Neuronal stem cell (in vitro differentiated cells): ENCODE data around the gene MLST8.

Experiments
- DNase-seq: peaks from one replicate; pipeline ENCODE4 v3.0.0-alpha.2; 2013; ENCODE audit warnings: low spot score
- H2AFZ ChIP-seq: one replicate; pipeline ENCODE4 v1.6.1; 2013; ENCODE audit warnings: mild to moderate bottlenecking, low read length, inconsistent platforms
- H2AK5ac ChIP-seq: 2 replicates; pipeline ENCODE4 v1.6.1; 2013; ENCODE audit warnings: low read depth, mild to moderate bottlenecking, inconsistent platforms, low read length, moderate library complexity, mixed read lengths
- H2BK120ac ChIP-seq: 2 replicates; pipeline ENCODE4 v1.6.1; 2013; ENCODE audit warnings: low read depth, mild to moderate bottlenecking, inconsistent platforms, low read length, moderate library complexity, mixed read lengths
- H2BK12ac ChIP-seq: one replicate; pipeline ENCODE4 v1.6.1; 2013; ENCODE audit warnings: low read length, inconsistent platforms
- H2BK15ac ChIP-seq: 2 replicates; pipeline ENCODE4 v1.6.1; 2013; ENCODE audit warnings: mild to moderate bottlenecking, low read length, inconsistent platforms, mixed read lengths
- H2BK5ac ChIP-seq: one replicate; pipeline ENCODE4 v1.6.1; 2013; ENCODE audit warnings: inconsistent platforms, mild to moderate bottlenecking, low read length, moderate library complexity
- H3K14ac ChIP-seq: one replicate; pipeline ENCODE4 v1.6.1; 2013; ENCODE audit warnings: low read length, inconsistent platforms
- H3K18ac ChIP-seq: 2 replicates; pipeline ENCODE4 v1.6.1; 2013; ENCODE audit warnings: low read length, inconsistent platforms
- H3K23ac ChIP-seq: 2 replicates; pipeline ENCODE4 v1.6.1; 2013; ENCODE audit warnings: low read depth, mild to moderate bottlenecking, mixed read lengths, low read length, inconsistent platforms; ENCODE audit not compliant: poor library complexity
- H3K27ac ChIP-seq: replicated peaks from 3 replicates; pipeline ENCODE4 v1.5.1; 2013; ENCODE audit warnings: low read length, inconsistent platforms
- H3K27me3 ChIP-seq, 3 experiments: 2 replicates each; pipeline ENCODE4 v1.6.1; 2013; ENCODE audit warnings: low read length in 3 of 3, mild to moderate bottlenecking in 2 of 3, inconsistent platforms in 1 of 3, low read depth in 1 of 3, mixed read lengths in 1 of 3, moderate library complexity in 1 of 3; ENCODE audit not compliant: control insufficient read depth in 3 of 3, insufficient read depth in 3 of 3
- H3K36me3 ChIP-seq, 2 donors: replicated peaks in 1 of 2; 2 replicates each; pipeline ENCODE4 v1.6.1; 2013; ENCODE audit warnings: low read length in 2 of 2; ENCODE audit not compliant: control insufficient read depth in 2 of 2, insufficient read depth in 2 of 2
- H3K4ac ChIP-seq: 2 replicates; pipeline ENCODE4 v1.6.1; 2013; ENCODE audit warnings: inconsistent platforms, mild to moderate bottlenecking, low read length, moderate library complexity
- H3K4me1 ChIP-seq, 2 donors: 1 replicate in 1 of 2; 2 replicates in 1 of 2; pipeline ENCODE4 v1.6.1; 2013; ENCODE audit warnings: low read length in 2 of 2, low read depth in 1 of 2; ENCODE audit not compliant: control insufficient read depth in 2 of 2, insufficient read depth in 1 of 2
- H3K4me2 ChIP-seq: one replicate; pipeline ENCODE4 v1.6.1; 2013; ENCODE audit warnings: mild to moderate bottlenecking, low read length, inconsistent platforms; ENCODE audit not compliant: insufficient read depth, poor library complexity, severe bottlenecking
- H3K4me3 ChIP-seq, 2 donors: 2 replicates each; pipeline ENCODE4 v1.5.1; 2013; ENCODE audit warnings: low read length in 2 of 2, mild to moderate bottlenecking in 2 of 2, inconsistent platforms in 1 of 2, moderate library complexity in 1 of 2
- H3K79me1 ChIP-seq: one replicate; pipeline ENCODE4 v1.6.1; 2013; ENCODE audit warnings: low read depth, mild to moderate bottlenecking, inconsistent platforms, low read length, moderate library complexity
- H3K9ac ChIP-seq: one replicate; pipeline ENCODE4 v1.6.1; 2013; ENCODE audit warnings: mild to moderate bottlenecking, low read depth, low read length, inconsistent platforms; ENCODE audit not compliant: poor library complexity
- H3K9me3 ChIP-seq, 2 donors: replicated peaks in 1 of 2; 2 replicates each; pipeline versions ENCODE3 to v1.6.1; 2013; ENCODE audit warnings: low read length in 2 of 2, mild to moderate bottlenecking in 2 of 2, inconsistent platforms in 1 of 2, low read depth in 1 of 2, mixed read lengths in 1 of 2, moderate library complexity in 1 of 2; ENCODE audit not compliant: control insufficient read depth in 2 of 2, insufficient read depth in 1 of 2
- H4K8ac ChIP-seq: one replicate; pipeline ENCODE4 v1.6.1; 2013; ENCODE audit warnings: low read depth, mild to moderate bottlenecking, inconsistent platforms, low read length, moderate library complexity
- H4K91ac ChIP-seq: one replicate; pipeline ENCODE4 v1.6.1; 2013; ENCODE audit warnings: low read length, low read depth, mild to moderate bottlenecking, inconsistent platforms; ENCODE audit not compliant: poor library complexity
- WGBS, 2 donors: extraction: QIAGEN DNeasy Blood & Tissue Kit; methylation state at CpG; one replicate each; pipeline ENCODE4 v1.1.7; 2013; ENCODE audit warnings: missing lambda C conversion rate in 2 of 2, mixed read lengths in 1 of 2; ENCODE audit not compliant: insufficient read length in 2 of 2, insufficient replicate concordance in 1 of 2; ENCODE audit errors: extremely low coverage in 2 of 2; 5-methylcytosine and 5-hydroxymethylcytosine counted together

The MLST8 gene

GRCh38 chr16:2250652-2251295, 45.5 kb downstream of the MLST8 start:
- H3K27me3 ChIP-seq, result no peaks in the 10 kb centered on the region
- H3K18ac ChIP-seq, result peak overlapping the region; percentile 93
- peak overlapping the region; percentile 95 for H2BK5ac ChIP-seq
- H3K79me1 ChIP-seq, result peaks cover 6% of the 10 kb centered on the region
- H2AFZ ChIP-seq, result peak overlapping the region; percentile 93
- H3K4me3 ChIP-seq, result peak overlapping the region; percentile 74 to 89
- WGBS, 2 donors, result no CpG with 5 or more reads among the region's 35 CpGs
- no peak overlapping the region for H4K91ac ChIP-seq
- H2BK120ac ChIP-seq, result no peak overlapping the region
- no peak overlapping the region for H3K4ac ChIP-seq
- peak; percentile 24 for DNase-seq
- no peak overlapping the region for H3K14ac ChIP-seq
- H3K27ac ChIP-seq, result peak overlapping the region; percentile 83
- peak overlapping the region; percentile 94 for H3K23ac ChIP-seq
- H3K4me2 ChIP-seq, result peak overlapping the region; percentile 66
- H2BK15ac ChIP-seq, result peak overlapping the region; percentile 37
- H3K36me3 ChIP-seq, result peaks cover 34 to 75% of the 10 kb centered on the region in 2 donors
- peak overlapping the region; percentile 60 for H2AK5ac ChIP-seq
- no peaks in the 10 kb centered on the region for H3K9me3 ChIP-seq
- peak overlapping the region; percentile 81 for H3K9ac ChIP-seq
- no peak overlapping the region for H4K8ac ChIP-seq
- H3K4me1 ChIP-seq, result peaks cover 9 to 11% of the 10 kb centered on the region in 2 donors
- no peak overlapping the region for H2BK12ac ChIP-seq

- H3K79me1 ChIP-seq, result peaks cover 7% of the 10 kb centered on the region
- peaks cover 9 to 11% of the 10 kb centered on the region in 2 donors for H3K4me1 ChIP-seq
- H3K18ac ChIP-seq, result peak within 1 kb of the TSS; percentile 93
- no CpG with 5 or more reads among the region's 88 CpGs for WGBS, 2 donors
- H3K9ac ChIP-seq, result peak within 1 kb of the TSS; percentile 81
- H3K9me3 ChIP-seq, result no peaks in the 10 kb centered on the region
- peak within 1 kb of the TSS; percentile 37 for H2BK15ac ChIP-seq
- peak within 1 kb of the TSS; percentile 66 for H3K4me2 ChIP-seq
- DNase-seq, result peak; percentile 87
- no peak within 1 kb of the TSS for H4K8ac ChIP-seq
- H3K27me3 ChIP-seq, result no peaks in the 10 kb centered on the region
- no peak within 1 kb of the TSS for H3K4ac ChIP-seq
- peak within 1 kb of the TSS; percentile 83 for H3K27ac ChIP-seq
- H2BK5ac ChIP-seq, result peak within 1 kb of the TSS; percentile 95
- H2AK5ac ChIP-seq, result peak within 1 kb of the TSS; percentile 60
- no peak within 1 kb of the TSS for H2BK12ac ChIP-seq
- no peak within 1 kb of the TSS for H4K91ac ChIP-seq
- no peak within 1 kb of the TSS for H3K14ac ChIP-seq
- no peak within 1 kb of the TSS for H2BK120ac ChIP-seq
- peak within 1 kb of the TSS; percentile 93 for H2AFZ ChIP-seq
- H3K36me3 ChIP-seq, result peaks cover 34 to 75% of the 10 kb centered on the region in 2 donors
- H3K23ac ChIP-seq, result peak within 1 kb of the TSS; percentile 94
- peak within 1 kb of the TSS; percentile 74 to 89 for H3K4me3 ChIP-seq
Measured at GRCh38 chr16:2251296-2252111, 46.2 kb downstream of the MLST8 start, which contains the start of gene ECI1. Gene ECI1, minus strand, starts transcription at chr16:2251587. Its CDS starts 21 bp downstream, at chr16:2251566.

- Histone ChIP-seq H3K14ac (no peak overlapping the region), H3K36me3 (peaks cover 44 to 75% of the 10 kb centered on the region in 2 donors), H3K23ac (no peak overlapping the region), H4K8ac (no peak overlapping the region), H3K27ac (no peak overlapping the region), H3K4me2 (no peak overlapping the region), H2BK12ac (no peak overlapping the region), H2BK120ac (no peak overlapping the region), H3K4me1 (peaks cover 9 to 11% of the 10 kb centered on the region in 2 donors), H3K18ac (no peak overlapping the region), H2AK5ac (no peak overlapping the region), H3K4me3 (no peak overlapping the region), H2BK15ac (no peak overlapping the region), H3K4ac (no peak overlapping the region), H3K9ac (no peak overlapping the region), H2AFZ (no peak overlapping the region), H3K27me3 (no peaks in the 10 kb centered on the region), H2BK5ac (no peak overlapping the region), H4K91ac (no peak overlapping the region), H3K79me1 (peaks cover 9% of the 10 kb centered on the region), H3K9me3 (no peaks in the 10 kb centered on the region)
- WGBS, 2 donors, result no CpG with 5 or more reads among the region's 7 CpGs
- no peak for DNase-seq
Measured at GRCh38 chr16:2252806-2253148, 47.5 kb downstream of the MLST8 start.

GRCh38 chr16:2253293-2253692, 48.0 kb downstream of the MLST8 start:
- H3K27ac ChIP-seq, result no peak overlapping the region
- peaks cover 10% of the 10 kb centered on the region for H3K79me1 ChIP-seq
- no CpG with 5 or more reads among the region's 11 CpGs for WGBS, 2 donors
- H2BK120ac ChIP-seq, result no peak overlapping the region
- no peak overlapping the region for H3K23ac ChIP-seq
- DNase-seq, result no peak
- no peak overlapping the region for H2BK12ac ChIP-seq
- H3K4ac ChIP-seq, result no peak overlapping the region
- no peak overlapping the region for H2BK15ac ChIP-seq
- H3K18ac ChIP-seq, result no peak overlapping the region
- H4K8ac ChIP-seq, result no peak overlapping the region
- no peaks in the 10 kb centered on the region for H3K27me3 ChIP-seq
- H3K4me2 ChIP-seq, result no peak overlapping the region
- H3K14ac ChIP-seq, result no peak overlapping the region
- H3K9ac ChIP-seq, result no peak overlapping the region
- H2AFZ ChIP-seq, result no peak overlapping the region
- no peak overlapping the region for H4K91ac ChIP-seq
- H3K36me3 ChIP-seq, result peaks cover 46 to 77% of the 10 kb centered on the region in 2 donors
- H3K9me3 ChIP-seq, result no peaks in the 10 kb centered on the region
- no peak overlapping the region for H3K4me3 ChIP-seq
- H3K4me1 ChIP-seq, result peaks cover 9 to 11% of the 10 kb centered on the region in 2 donors
- no peak overlapping the region for H2AK5ac ChIP-seq
- H2BK5ac ChIP-seq, result no peak overlapping the region
